ENCODE results near the gene C1QTNF4. TPM values are rescaled to one million over a fixed set of nuclear protein-coding genes. Genes with fewer than 3 reads are reported as not detected.

Gene C1QTNF4
- total and polyA plus RNA-seq, 2 of the 13 experiments (the other 11 are each of a cell fraction or from before 2014, with no cell fraction given) = not detected

DNA sequence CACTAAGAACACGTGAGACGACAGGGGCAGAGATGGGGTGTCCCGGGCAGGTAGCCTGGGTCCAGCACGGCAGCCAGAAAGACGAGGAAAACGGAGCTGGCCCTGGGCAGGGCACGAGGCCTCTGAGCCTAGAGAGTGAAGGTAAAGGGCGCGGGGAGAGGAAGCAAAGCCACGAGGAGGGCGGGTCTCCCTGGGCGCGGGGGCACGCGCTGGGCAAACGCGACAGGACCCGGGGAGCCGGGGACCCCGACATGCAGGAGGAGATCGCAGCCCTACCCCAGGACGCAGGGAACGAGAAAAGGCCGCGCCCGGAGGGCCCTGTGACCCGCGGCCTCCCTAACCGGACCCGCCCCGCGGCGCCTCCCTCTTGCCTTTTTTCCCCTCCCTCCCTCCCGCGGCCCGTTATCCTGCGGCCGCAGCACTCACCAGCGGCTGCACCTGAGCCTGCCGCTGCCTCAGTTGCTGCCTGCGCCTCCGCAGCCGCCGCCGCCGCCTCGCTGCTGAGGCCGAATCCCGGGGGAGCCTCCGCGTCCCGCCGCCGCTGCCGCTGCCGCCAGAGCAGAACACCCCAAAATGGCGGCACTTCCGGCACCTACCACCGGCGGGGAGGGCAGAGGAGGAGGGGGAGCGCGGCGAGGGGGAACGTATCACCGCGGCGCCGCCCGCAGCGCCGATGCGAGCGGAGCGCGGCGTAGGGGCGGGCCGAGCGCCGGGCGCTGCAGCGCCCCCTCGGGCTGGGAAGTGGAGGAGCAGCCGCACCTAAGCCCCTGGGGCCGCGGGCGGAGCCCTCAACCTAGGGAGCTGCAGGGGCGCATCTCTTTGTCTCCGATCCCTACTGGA lies 41.4 kb downstream of the C1QTNF4 start, which contains the start of gene CELF1 (continued):
- TF ChIP-seq PHB2 (IDR thresholded peaks at IDR 0.05; ENCODE audit: partially characterized antibody) = no peak
- TF ChIP-seq ZNF790 (CRISPR knock-in tag; IDR thresholded peaks at IDR 0.05; ENCODE audit: borderline replicate concordance) = peak; percentile 79; the same call in 1 of the 2 replicates
- TF ChIP-seq HHEX (CRISPR knock-in tag; IDR thresholded peaks at IDR 0.05) = no peak
- peak; percentile 88 for TF ChIP-seq THAP11 (CRISPR knock-in tag; IDR thresholded peaks at IDR 0.05)
- peak; percentile 27; the same call in 1 of the 2 replicates for TF ChIP-seq ZBTB37 (CRISPR knock-in tag; IDR thresholded peaks at IDR 0.05)
- TF ChIP-seq ATF7-NPFF (CRISPR knock-in tag; IDR thresholded peaks at IDR 0.05; ENCODE audit: low read depth) = peak; percentile 55
- peak; percentile 39; the same call in 1 of the 2 replicates for TF ChIP-seq ZSCAN25 (CRISPR knock-in tag; IDR thresholded peaks at IDR 0.05)
- TF ChIP-seq IRX3 (CRISPR knock-in tag; IDR thresholded peaks at IDR 0.05; ENCODE audit: borderline replicate concordance, low read depth) = peak; percentile 64
- no peak; the same call in 1 of the 2 replicates for TF ChIP-seq CBX5 (CRISPR knock-in tag; IDR thresholded peaks at IDR 0.05; ENCODE audit: borderline replicate concordance)
- no peak for TF ChIP-seq NFIB (CRISPR knock-in tag; IDR thresholded peaks at IDR 0.05; ENCODE audit: borderline replicate concordance)
- no peak for TF ChIP-seq NONO (IDR thresholded peaks at IDR 0.05)
- TF ChIP-seq NONO (CRISPR knock-in tag; conservative IDR thresholded peaks at IDR 0.05) = peak; percentile 93
- 0 out of 2 replicates have a peak, but pooled peaks have one; percentile 12 for TF ChIP-seq REPIN1 (CRISPR knock-in tag; IDR thresholded peaks at IDR 0.05; ENCODE audit: borderline replicate concordance, low read depth)
- peak; percentile 77 for TF ChIP-seq HIVEP1 (CRISPR knock-in tag; IDR thresholded peaks at IDR 0.05)
- TF ChIP-seq PHF20 (CRISPR knock-in tag; IDR thresholded peaks at IDR 0.05) = peak; percentile 71
- TF ChIP-seq ELF1 (CRISPR knock-in tag; IDR thresholded peaks at IDR 0.05) = peak; percentile 67
- no peak for TF ChIP-seq ZFP62 (CRISPR knock-in tag; IDR thresholded peaks at IDR 0.05)
- TF ChIP-seq SIX4 (CRISPR knock-in tag; IDR thresholded peaks at IDR 0.05) = no peak
- TF ChIP-seq ZNF563 (CRISPR knock-in tag; IDR thresholded peaks at IDR 0.05) = peak; percentile 61; the same call in 1 of the 2 replicates
- no peak for TF ChIP-seq ZSCAN22 (CRISPR knock-in tag; IDR thresholded peaks at IDR 0.05)
- peak; percentile 53; the same call in 1 of the 2 replicates for TF ChIP-seq SIN3A (IDR thresholded peaks at IDR 0.05; ENCODE audit: borderline replicate concordance, low read depth, low read length)
- TF ChIP-seq AKAP8 (CRISPR knock-in tag; IDR thresholded peaks at IDR 0.05) = peak; percentile 67; the same call in 1 of the 2 replicates
- no peak; the same call in 1 of the 2 replicates for TF ChIP-seq MLXIP (CRISPR knock-in tag; IDR thresholded peaks at IDR 0.05; ENCODE audit: borderline replicate concordance)
- TF ChIP-seq, protein P1, sequence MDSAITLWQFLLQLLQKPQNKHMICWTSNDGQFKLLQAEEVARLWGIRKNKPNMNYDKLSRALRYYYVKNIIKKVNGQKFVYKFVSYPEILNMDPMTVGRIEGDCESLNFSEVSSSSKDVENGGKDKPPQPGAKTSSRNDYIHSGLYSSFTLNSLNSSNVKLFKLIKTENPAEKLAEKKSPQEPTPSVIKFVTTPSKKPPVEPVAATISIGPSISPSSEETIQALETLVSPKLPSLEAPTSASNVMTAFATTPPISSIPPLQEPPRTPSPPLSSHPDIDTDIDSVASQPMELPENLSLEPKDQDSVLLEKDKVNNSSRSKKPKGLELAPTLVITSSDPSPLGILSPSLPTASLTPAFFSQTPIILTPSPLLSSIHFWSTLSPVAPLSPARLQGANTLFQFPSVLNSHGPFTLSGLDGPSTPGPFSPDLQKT (CRISPR knock-in tag; IDR thresholded peaks at IDR 0.05; ENCODE audit: borderline replicate concordance) = no peak
- TF ChIP-seq PCBP2 (optimal IDR thresholded peaks at IDR 0.05; ENCODE audit: low read depth, low read length, poor library complexity, severe bottlenecking) = no peak
